ENCODE data around the gene ANKH.

ANKH gene

DNA sequence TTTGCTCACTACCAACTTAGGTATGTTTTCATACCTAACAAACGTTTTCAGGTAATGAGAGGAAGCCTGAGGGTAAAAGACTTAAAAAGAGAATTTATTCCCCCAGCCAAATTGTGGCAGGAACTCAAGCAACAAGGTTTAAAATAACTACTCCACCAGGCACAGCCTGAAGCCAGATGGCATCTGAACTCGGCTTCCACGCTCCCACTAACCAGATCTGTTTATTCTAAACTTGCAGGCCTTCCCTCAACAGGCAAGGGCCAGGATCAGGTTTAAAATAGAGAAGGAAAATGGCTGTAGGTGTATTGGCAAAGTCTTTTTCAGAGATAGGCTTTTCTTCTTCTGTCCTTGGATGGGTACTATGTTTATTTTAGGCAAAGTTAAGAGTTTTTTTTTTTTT, 117.6 kb downstream of the ANKH start:
- no peak for DNase-seq

DNA sequence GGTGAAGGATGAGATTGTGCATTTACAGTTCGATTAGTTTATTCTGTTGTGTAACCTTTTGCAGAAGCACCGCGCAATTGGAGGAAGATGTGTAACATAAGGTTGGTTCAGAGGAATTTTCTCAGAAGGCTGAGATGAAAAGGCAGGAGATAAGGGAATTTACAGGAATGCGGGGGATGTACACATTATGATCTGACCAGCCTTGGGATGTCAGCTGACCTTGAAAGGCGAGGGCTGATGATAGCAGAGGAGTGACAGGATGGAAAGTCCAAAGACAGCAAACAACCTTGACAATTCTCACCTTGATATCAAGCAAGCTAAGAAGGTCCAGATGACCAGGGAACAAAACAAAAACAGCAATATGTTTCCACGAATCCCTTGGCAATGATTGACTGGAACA, 118.3 kb downstream of the ANKH start:
- DNase-seq, result no peak

DNA sequence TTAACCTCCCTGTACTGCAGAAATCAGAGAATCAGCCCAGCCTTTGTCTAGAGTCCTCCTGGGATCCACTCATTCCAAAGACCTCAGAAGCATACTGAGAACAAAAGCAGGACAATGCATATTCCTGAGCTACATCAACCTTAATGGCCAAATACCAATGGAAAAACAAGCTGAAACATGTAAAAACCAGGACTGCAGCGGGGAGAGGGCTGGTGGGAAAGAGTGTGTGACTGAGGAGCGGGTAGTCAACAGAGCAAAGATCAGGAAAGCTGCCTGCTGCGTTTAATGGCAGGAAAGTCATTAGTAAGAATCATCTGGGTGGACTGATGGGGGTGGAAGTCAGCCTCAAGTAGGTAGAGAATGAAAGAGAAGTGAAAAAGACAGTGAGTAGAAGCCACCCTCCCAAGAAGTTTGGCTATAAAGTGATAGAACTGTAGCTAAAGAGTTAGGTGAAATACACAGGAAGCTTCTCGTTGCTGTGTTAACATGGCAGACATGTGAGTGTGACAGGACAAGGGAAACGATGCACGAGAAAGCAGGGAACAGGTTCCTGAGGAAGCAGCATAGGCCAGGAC, 119.0 kb downstream of the ANKH start:
- no peak for DNase-seq

DNA sequence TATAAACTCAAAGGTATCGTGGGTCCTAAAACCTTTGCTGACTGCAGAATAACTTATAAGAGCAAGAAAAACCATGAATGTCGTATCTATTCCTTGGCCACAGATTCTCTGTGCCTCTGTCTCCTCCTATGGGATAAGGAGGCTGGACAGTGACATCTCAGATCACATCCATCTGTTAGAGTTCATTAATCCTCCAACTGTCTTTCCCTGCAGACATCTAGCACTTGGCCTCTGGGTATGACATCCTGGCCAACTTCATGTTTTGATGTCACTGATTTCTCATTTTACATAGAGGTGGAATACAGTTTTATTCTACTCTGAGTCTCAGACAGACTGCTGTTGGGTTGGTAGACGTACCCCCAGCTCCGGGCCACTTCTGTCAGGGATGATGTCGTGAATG, 120.9 kb downstream of the ANKH start:
- DNase-seq, result no peak

DNA sequence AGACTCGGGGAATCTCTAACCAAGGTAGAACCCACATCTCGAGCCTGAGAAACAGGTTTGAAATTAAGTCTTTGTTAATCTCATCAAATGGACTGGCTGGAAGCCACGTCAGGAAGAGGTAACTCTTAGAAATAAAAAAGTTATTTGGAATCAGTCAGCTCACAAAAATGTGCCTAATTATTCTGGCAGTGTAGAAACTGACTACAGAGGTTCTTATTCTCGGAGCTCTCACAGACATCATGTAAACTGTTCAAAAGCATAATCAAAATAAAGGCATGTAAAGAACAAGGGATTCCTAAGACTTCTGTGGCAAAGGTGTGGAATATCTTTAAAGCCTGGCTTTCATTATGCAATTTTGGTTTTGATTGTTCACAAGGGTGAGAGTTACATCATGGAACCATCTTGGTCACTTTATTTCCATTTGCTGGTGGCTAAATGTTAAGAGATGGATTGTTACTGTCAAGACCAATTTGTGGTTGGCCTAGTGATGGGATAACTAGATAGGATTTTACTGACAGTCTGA, 121.9 kb downstream of the ANKH start:
- DNase-seq, result no peak

DNA sequence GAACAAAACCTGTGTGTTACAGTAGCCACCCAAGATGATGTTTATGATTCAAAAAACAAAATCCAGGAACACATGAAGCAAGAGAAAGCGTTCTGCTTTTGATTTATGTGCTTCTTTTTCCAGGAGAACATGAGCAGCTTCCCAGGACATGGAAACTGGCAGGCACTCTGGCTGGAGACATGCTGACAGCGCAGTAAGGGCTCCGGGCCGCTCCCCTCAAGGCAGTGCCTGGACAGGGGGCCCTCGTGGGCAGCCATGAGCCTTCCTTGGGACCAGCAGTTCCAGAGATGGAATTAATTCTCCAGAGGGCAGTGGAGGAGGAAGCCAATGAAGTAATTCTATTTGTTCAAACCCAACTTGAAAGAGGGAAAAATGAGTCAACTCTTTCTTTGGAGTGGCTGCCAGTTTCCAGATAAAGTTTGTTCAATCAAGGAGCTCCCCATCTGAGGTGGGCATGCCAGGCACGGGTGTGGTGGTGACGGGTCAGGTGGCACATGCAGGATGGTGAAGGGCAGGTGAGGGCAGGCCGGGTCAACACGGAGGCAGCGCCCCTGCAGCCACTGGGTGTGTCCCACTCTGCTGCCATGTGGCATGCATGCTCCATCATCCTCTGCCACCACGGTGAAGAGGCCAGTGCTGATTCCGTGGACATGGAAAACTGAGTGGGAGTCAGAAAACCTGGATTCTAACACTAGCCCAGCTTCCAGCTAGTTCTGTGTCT, 123.2 kb downstream of the ANKH start:
- DNase-seq, result peak; percentile 58

DNA sequence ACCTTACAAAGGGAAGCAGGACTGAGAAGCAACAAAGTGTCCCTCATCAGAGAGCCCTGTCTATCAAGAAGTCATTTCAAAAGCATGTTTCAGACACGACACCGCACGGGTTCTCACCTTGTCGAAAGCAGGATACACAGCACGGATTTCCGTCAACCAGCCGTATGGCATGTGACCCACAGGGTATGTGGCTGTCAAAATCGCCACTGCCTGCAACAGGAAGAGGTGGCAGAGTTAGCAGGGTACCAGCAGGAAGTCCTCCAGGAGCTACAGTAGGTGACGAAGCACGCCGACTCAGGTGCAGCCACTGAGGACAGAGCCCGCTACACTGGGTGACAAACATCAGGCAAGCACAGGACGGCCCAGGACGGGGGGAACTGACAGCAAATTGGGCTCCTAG, 125.8 kb downstream of the ANKH start:
- DNase-seq, result no peak

DNA sequence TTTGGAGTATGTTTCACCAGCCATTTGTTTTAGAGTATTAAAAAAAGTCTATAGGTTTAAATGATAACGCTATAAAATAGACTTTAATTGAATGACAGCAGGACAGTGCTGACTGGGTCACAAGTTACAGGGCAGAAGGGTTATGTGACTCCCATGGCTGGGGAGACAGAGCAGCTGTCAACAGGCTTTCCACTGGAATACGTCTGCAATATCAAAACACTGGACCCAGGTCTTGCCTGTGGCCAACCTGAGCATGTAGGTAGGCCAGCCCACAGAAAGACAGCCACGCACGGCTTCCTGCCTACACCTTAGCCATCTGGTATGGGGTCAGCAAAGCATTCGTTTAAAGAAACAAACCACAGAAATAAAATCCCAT, 126.4 kb downstream of the ANKH start:
- no peak for DNase-seq

DNA sequence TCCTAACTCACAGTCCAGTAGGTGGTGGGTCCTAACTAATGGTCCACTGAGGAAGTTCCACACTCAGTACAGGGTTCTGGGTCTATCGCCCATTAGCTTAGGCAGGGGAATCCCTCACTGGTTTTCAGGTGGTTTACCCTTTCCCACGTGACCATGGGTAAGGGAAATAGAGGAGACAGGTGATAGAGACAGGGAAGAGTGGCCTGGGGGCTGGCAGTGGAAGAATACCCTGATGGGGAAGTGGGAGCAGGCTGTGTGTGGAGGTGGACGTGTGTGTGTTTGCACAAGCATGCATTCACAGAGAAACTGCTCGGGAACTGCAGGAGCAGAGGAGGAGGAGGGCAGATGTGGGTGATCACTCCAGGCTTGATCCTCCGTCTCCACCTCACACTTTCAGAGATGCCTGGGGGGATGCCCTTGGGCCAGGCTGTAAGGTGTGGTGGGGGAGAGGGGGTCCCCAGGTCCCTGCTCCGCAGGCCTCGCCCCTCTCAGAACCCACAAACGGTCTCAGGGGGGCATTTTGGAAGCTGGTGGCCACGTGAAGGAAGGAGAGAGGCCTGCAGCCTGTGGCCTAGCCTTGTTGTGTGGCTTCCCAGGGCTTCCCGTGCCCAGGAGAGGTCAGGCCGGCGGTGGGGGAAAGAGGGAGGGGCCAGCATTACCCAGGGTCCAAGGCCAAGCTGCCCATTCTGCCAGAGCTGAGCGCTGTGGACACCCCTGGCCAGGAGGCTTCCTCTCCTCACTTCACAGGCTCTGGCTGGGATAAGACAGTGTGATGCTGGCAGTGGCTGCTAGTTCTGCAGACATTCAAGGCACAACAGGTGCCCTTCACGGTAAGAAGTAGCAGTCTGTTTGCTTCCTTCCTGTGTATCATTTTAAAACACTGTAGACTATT, 127.0 kb downstream of the ANKH start:
- DNase-seq, result no peak

DNA sequence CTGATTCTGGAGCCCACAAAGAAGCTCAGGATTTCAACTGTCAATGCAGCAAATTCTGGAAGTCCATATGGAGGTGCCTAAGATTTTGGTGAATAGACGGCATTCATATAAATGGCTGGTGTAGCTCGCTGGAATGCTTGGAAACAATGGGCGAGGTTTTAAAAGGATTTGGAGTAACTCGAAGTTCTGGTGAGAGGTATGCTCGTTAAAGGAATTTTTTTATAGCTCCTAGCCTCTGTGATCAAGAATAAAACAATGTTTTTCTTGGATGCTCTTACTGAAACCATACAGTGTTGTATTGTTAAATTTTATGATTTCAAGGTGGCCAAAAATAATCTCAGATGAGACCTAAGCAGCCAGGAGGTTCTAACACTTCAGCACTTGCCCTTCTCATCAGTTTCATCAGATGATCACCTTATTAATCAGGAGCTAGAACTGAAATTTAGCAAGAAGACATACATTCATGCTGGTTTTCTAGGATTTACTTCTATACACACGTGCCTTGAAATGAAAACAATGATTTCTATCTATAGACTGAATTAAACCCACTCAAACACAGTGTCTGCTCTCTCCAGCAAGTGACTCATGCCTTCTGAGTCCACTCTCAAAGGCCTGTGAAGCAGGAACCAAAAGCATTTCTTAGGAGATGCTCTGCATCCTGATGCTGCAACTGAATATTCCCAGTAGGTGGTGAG, 127.8 kb downstream of the ANKH start:
- DNase-seq, result no peak

DNA sequence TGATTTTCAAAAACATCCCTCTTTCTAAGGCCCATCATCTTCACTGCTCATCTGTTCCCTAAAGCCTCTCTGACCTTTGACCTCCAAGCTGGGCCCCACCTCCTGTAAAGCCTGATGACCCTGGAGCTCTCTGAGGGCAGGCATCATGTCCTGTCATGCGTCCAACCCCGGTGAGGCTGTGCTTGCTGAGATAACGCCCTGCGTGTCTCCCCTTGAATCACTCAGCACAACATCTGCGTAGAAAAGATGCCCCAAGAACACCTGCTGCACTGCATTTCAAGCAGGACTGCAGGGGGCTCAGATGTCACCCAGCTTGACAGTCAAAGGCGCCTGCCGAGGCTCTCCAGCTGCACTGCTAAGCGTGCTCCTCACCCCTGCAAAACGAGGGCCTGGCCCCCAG, 129.1 kb downstream of the ANKH start:
- DNase-seq, result no peak

DNA sequence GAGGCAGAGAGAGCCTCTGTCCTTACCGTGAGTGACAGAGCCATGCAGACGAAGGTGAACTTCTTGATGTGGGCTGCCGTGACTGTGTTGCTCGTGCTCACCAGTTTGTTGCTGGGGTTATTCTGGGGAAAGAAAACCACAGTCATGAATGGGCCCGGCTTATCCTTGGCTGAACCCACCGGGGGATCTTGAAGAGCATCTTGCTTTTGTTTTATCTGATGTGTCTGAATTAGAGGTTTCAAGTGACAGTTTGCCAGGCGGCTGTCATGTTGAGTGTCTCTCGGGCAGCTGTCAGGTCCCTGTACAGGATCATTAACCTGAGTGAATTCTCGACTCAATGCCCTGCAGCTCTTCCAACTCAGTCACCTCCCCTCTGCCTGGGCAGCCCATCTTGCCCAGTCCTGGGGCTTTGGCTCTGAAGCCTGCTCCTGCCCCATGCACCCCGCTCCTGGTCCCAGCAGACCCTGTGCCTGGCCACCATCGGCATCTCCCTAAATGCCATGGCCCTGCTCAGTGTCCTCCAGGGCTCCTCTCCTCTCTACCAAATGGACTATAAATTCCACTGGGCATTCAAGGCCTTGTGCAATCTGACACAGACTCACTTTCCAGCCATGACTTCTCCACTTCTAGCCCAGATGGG, 129.7 kb downstream of the ANKH start:
- DNase-seq, result no peak

DNA sequence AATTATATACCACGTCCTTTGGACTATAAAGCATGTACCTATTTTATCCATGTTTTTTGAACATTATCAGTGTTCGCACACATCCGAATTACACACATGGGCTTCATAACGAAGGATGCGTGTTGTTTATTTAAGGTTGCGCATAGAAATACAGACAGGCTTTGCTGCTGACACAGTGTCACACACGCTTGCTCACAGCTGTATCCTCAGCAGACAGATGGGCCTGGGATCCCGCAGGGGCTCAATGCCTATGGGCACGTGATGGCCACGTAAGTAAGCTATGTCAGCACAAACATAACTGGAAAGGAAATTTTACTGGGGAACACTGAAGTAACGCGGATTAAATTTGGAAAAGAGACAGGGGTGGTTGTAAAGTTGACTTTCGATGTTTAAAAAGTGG, 130.4 kb downstream of the ANKH start:
- no peak for DNase-seq

DNA sequence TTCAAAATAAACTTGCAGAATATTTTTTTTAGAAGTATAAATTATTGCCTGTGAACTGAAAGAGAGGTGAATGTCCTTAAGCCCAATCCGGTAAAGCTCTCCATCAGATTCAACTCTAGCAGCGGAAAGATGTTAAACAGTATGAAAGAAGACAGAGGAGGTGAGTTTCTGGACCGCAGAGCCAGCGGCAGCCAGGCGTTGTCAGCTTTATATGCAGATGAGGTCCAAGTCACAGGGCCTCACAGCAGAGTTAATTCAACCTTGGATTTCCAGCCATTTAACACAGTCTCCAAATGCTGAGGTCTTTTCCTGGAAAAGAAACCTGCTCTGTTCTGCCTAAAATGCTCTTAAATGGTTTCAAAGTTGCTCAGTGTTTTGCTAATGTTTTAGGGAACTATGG, 131.6 kb downstream of the ANKH start:
- no peak for DNase-seq

DNA sequence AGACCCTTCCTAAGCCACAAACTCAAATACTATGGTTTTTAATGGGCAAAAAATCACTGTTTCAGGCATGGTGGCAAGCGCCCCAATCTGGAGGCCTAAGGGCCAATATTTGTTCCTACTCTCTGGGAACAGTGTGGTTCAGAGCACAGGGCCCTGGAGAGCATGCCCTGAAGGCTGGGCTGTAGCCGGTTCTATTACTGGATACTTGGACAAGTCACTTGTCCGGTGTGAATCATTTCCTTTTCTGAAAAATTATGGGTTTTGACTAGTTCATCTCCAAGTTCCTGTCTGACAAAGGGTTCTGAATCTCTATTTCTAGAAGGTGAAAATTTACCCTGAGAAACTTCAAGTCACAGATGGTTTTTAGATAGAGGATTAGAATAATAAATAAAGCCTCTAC, 132.0 kb downstream of the ANKH start:
- no peak for DNase-seq

DNA sequence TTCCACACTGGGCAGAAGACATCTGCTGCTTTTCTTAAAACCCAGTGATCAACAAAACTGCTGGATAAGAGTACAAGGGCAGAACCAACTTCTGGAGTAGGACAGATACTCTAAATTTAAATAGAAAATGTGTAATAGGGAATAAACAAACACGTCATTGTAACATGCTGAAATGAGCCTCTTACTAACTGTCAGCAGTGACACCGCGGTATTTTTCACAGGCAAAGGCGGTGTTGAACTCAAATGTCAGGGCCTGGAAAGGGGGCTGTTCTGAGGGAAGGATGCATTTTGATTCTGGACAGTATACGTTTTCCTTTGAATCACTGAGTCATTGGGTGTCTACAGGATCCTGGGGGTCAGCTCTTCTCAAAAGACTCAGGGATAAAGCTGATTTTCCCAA, 133.5 kb downstream of the ANKH start:
- no peak for DNase-seq

DNA sequence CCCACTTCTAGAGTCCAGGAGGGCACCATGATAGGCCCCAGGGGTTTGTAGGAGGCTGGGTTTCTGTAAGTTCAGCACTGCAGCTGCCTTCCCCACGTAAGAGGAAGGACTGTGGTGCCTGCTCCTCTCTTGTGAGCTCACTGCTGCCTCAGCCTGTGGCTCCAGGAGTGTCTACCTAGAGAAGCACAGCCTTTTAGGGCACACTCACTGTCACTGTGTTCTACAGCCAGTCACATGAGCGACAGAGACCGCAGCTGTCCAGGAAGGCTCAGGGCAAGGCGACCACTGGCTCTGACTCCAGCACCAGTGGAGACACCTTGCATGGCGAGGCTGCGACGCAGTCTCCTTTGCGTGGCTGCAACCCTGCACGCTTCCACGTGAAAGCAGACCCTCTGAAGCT, 134.3 kb downstream of the ANKH start:
- no peak for DNase-seq

DNA sequence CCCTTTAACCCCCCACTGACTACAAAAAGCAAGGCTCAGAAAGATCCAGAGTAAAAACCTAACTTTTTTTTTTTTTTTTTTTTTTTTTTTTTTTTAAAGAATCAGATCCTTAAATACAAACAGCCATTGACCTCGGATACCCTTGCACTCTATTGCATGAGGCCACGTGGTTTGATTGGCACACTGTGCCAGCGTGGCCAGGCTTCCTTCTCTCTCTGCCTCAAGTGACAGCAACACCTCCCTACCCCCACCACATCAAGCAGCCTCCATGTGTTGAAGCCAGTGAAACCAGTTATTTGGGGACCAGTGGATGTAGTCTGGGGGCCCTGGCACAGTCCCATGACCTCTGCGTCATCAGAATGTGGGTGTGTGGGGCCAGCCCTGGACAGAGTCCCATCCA, 135.6 kb downstream of the ANKH start:
- DNase-seq, result no peak

DNA sequence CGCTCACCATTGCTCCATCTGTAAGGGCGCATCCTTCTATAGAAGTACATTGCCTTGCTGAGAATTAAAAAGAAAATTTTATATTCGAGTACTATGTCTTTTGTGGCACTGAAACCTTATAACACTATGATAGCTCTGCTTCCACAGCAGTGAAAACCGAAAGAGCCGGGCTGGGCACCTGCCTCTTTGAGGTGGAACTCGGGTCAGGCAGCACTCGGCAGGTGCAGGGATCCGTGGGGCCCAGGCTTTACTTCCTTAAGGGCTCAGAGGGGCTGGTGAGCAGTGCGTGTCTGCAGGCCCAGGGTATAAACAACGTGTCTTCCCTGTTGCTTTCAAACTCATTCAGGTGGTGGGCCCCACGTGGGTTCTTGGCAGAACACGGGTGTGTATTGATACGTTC, 137.2 kb downstream of the ANKH start:
- DNase-seq, result no peak

DNA sequence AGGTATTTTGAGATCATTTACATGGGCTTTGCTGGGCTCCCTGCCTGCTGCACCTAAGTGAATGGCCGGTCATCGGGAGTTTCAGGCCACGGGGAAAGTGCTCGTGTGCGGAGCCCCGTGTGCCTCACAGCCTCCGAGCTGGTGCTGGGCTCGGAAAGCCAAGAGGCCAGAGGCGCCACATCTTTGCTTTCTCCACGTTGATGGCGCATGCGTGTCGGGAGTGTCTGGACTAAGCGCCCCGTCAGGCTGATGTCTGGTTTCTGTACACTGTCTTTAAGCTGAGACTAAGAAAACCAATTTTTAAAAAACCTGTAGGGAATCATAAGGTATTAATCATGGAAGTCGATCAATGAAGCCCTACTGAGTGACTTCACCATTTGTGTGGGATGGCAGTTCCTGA, 137.9 kb downstream of the ANKH start:
- DNase-seq, result no peak

DNA sequence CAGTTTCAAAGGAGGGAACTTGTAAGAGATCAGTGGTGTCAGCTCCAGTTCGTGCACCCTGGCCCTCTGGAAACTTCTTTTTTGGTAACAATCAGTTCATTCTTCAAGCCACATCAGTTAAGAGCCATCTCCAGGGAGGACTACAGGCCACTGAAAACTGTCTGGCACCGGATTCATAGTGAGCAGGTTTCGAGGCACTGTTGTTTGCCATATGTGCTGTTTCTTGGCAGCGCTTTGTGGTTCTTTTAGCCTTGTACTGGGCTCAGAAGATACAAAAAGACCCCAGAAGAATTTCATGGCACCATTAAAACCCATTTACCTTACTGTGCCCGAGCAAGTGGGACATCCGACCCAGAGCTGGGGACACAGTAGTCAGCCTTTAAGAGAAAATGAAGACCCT, 138.6 kb downstream of the ANKH start:
- DNase-seq, result no peak

DNA sequence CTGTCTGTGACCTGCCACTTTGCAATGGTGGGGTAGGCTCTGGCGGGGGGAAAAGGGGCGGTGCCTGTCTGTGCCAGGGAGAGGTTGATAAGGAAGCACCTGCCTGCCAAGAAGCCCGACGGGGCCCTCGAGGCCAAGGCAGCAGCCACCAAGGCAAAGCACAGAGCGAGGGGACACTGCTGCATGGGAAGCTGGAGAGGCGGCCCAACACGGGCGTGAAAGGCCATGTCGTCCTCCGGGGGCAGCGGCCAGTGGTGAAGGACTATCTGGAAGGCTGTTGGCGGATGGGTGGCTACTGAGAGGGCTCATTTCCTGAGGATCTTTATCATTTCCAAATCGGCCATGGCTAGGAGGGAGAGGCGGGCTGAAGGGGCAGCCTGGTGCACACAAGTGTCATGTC, 140.7 kb downstream of the ANKH start:
- DNase-seq, result no peak

DNA sequence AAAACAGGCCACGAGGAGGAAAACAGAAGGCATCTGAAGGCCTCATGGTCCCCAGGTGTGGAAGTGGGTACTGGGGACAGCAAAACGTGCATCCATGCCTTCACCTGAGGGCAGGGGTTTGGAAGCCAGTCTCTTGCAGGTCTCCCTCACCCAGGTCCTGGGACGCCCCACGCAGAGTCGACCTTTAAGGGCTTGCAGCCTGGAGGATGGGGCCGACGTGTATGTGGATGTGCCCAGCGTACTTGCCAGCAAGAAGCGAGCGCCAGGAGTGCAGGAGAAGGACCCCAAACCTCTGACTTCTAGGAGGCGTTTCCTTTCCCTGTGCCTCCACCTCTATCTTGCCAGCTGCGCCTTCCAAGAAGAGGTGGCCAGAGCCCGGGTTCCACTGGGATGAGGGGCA, 141.1 kb downstream of the ANKH start:
- DNase-seq, result no peak
